Esophagus squamous epithelium (tissue), 4 donors: ENCODE results near the gene PMM1.

ENCODE experiments used
- CTCF ChIP-seq, 6 experiments: fragments of 450-650 bp in 4 of 6; fragments of 200-600 bp in 2 of 6; sonication (generic) in 2 of 6; IDR thresholded peaks; one replicate each; pipeline ENCODE4 v1.5.1; 2016 to 2019; ENCODE audit warnings: antibody characterized with exemption in 6 of 6, mild to moderate bottlenecking in 4 of 6, moderate library complexity in 4 of 6
- POLR2A ChIP-seq, 4 donors: fragments of 450-650 bp; IDR thresholded peaks; one replicate each; pipeline ENCODE4 v1.6.1; 2017; ENCODE audit warnings: antibody characterized with exemption in 4 of 4, mild to moderate bottlenecking in 4 of 4, moderate library complexity in 3 of 4

DNA sequence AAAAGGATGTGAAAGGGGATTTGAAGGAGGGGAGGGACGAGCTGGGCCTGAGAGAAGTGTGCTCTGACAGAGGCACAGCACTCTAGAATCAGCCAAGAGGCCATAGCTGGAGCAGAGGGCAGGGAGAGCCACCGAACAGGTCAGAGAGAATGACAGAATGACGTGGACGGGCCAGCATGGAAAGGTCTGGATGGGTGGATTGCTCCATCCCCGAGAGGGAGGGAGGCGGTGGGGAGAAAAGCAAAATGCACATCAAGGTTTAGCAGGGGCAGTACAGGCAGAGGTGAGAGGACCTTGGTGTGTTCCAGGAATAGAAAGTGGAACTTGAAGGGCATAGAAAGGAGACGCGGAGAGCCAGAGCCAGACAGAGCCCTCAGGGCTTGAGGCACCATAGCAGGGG, 6.9 kb downstream of the PMM1 start:
- TF ChIP-seq POLR2A (IDR thresholded peaks at IDR 0.05) (no peak), CTCF (IDR thresholded peaks at IDR 0.05) (no peak)
